PC-9 (cell line): ENCODE data around the gene MCRIP1. TPM values are rescaled to one million over a fixed set of nuclear protein-coding genes. Genes with fewer than 3 reads are reported as not detected.

Experiments used
- BruUV-seq: library from RNA; stranded (reverse); fragments of 400-500 nt; replicated peaks from 2 replicates; lab custom pipeline; 2021; lab: Mats Ljungman, UMichigan
- CTCF ChIA-PET: fragments of 300-600 bp; sonication (Branson Sonifier 250); formaldehyde crosslinking; loops from one replicate; lab custom pipeline; 2022; ENCODE audit warnings: antibody characterized with exemption; lab: Charles Lee
- POLR2A ChIA-PET: fragments of 300-600 bp; sonication (Branson Sonifier 250); formaldehyde crosslinking; loops from one replicate; lab custom pipeline; 2022; ENCODE audit warnings: antibody characterized with exemption; ENCODE audit not compliant: unreplicated experiment; lab: Charles Lee
- DNase-seq, 2 experiments: peaks; one replicate each; pipeline versions ENCODE4 v3.0.0 to v3.0.0-alpha.2; 2015 to 2022; ENCODE audit warnings: mixed read lengths in 1 of 2
- H2AFZ ChIP-seq: fragments of 200-600 bp; sonication (generic); 2 replicates; pipeline ENCODE4 v1.8.1; 2017; ENCODE audit warnings: antibody characterized with exemption
- H3F3A ChIP-seq: fragments of 200-600 bp; sonication (generic); 2 replicates; pipeline ENCODE4 v1.8.1; 2017; ENCODE audit warnings: antibody characterized with exemption, mild to moderate bottlenecking, low read depth; ENCODE audit not compliant: insufficient read depth
- H3K27ac ChIP-seq: fragments of 200-600 bp; sonication (generic); 2 replicates; pipeline ENCODE4 v1.6.1; 2016; ENCODE audit warnings: mixed run types
- H3K27me3 ChIP-seq: fragments of 200-600 bp; sonication (generic); 2 replicates; pipeline ENCODE4 v1.6.1; 2016; ENCODE audit warnings: low read depth, mixed run types; ENCODE audit not compliant: insufficient read depth
- H3K36me3 ChIP-seq: fragments of 200-600 bp; sonication (generic); 2 replicates; pipeline ENCODE4 v1.6.1; 2016; ENCODE audit warnings: low read depth, mixed run types
- H3K4me1 ChIP-seq: fragments of 200-600 bp; sonication (generic); replicated peaks from 2 replicates; pipeline ENCODE4 v1.6.1; 2016; ENCODE audit warnings: mixed run types; ENCODE audit not compliant: insufficient read depth
- H3K4me2 ChIP-seq: fragments of 200-600 bp; sonication (generic); 2 replicates; pipeline ENCODE4 v1.6.1; 2017; ENCODE audit warnings: mixed run types
- H3K4me3 ChIP-seq: fragments of 200-600 bp; sonication (generic); 2 replicates; pipeline ENCODE4 v1.6.1; 2016; ENCODE audit warnings: mixed run types
- H3K79me2 ChIP-seq: fragments of 200-600 bp; sonication (generic); 2 replicates; pipeline ENCODE4 v1.6.1; 2017; ENCODE audit warnings: low read depth, mixed run types
- H3K9me2 ChIP-seq: fragments of 200-600 bp; sonication (generic); 2 replicates; pipeline ENCODE4 v1.8.1; 2017; ENCODE audit warnings: mild to moderate bottlenecking; ENCODE audit not compliant: insufficient read depth
- H3K9me3 ChIP-seq: fragments of 200-600 bp; sonication (generic); 2 replicates; pipeline ENCODE4 v1.8.1; 2016; ENCODE audit warnings: low read depth; ENCODE audit not compliant: insufficient read depth
- H4K20me1 ChIP-seq: fragments of 200-600 bp; sonication (generic); 2 replicates; pipeline ENCODE4 v1.8.1; 2017; ENCODE audit not compliant: insufficient read depth
- CTCF ChIP-seq: fragments of 200-600 bp; sonication (generic); conservative IDR thresholded peaks from 2 replicates; pipeline ENCODE4 v1.6.1; 2017; ENCODE audit warnings: mixed run types, antibody characterized with exemption, mild to moderate bottlenecking, moderate library complexity
- EZH2 ChIP-seq: fragments of 200-600 bp; sonication (generic); IDR thresholded peaks from 2 replicates; pipeline ENCODE4 v1.8.0; 2017; ENCODE audit warnings: antibody characterized with exemption, low read depth
- intact Hi-C: fragments of 100-400 bp; cut with micrococcal nuclease; formaldehyde crosslinking; loops from one replicate; pipeline ENCODE4 v1.10.0; 2022; ENCODE audit not compliant: unreplicated experiment
- total RNA-seq: library from RNA; stranded (reverse); gene quantifications from 2 replicates; pipeline ENCODE4 v1.2.3, GENCODE V29; 2021

The MCRIP1 gene
- total RNA-seq, 1 experiment from 2014 or later: 53.8 TPM

- H3K4me3 ChIP-seq: no peak overlapping the region
- no peaks in the 10 kb centered on the region for H3K9me3 ChIP-seq
- H3K9me2 ChIP-seq: no peaks in the 10 kb centered on the region
- no peak for DNase-seq
- no peak overlapping the region for H2AFZ ChIP-seq
- no peaks in the 10 kb centered on the region for H3K27me3 ChIP-seq
- BruUV-seq: no TSS peak
- peaks cover 10% of the 10 kb centered on the region; the same call in 1 of the 2 replicates for H3K36me3 ChIP-seq
- intact Hi-C loops: no loop called here
- POLR2A ChIA-PET: no interaction called here
- H3F3A ChIP-seq: peaks cover 54% of the 10 kb centered on the region
- no peak overlapping the region for H3K27ac ChIP-seq
- no peaks in the 10 kb centered on the region for H3K4me1 ChIP-seq
- CTCF ChIA-PET: no interaction called here
- H4K20me1 ChIP-seq: peaks cover 42% of the 10 kb centered on the region
- TF ChIP-seq CTCF (no peak), EZH2 (no peak)
- no peak overlapping the region for H3K4me2 ChIP-seq
- peaks cover 44% of the 10 kb centered on the region for H3K79me2 ChIP-seq
These were observed 31.0 kb upstream of the MCRIP1 start for GRCh38 chr17:81863833-81864768.

- BruUV-seq: no TSS peak
These were observed 30.1 kb upstream of the MCRIP1 start for GRCh38 chr17:81863123-81863675.

More at GRCh38 chr17:81863123-81863675, 30.1 kb upstream of the MCRIP1 start:
- peaks cover 47% of the 10 kb centered on the region; the same call in 1 of the 2 replicates for H3F3A ChIP-seq
- H2AFZ ChIP-seq: no peak overlapping the region
- no peak for DNase-seq
- CTCF ChIA-PET: interaction anchor here (0.6 kb wide), 2 partner anchors 9 to 129 kb away, joined by 3 read pairs; no protein-coding TSS in a partner anchor
- no peaks in the 10 kb centered on the region for H3K9me2 ChIP-seq
- TF ChIP-seq CTCF: no peak
- peak overlapping the region; percentile 81; the same call in 1 of the 2 replicates for H3K4me2 ChIP-seq
- H3K4me3 ChIP-seq: no peak overlapping the region
- H3K79me2 ChIP-seq: peaks cover 53% of the 10 kb centered on the region
- H3K4me1 ChIP-seq: no peaks in the 10 kb centered on the region
- no peaks in the 10 kb centered on the region for H3K9me3 ChIP-seq
- POLR2A ChIA-PET: no interaction called here
- H3K27ac ChIP-seq: no peak overlapping the region
- H3K36me3 ChIP-seq: peaks cover 10% of the 10 kb centered on the region; the same call in 1 of the 2 replicates
- peaks cover 39% of the 10 kb centered on the region; the same call in 1 of the 2 replicates for H4K20me1 ChIP-seq
- no peaks in the 10 kb centered on the region for H3K27me3 ChIP-seq
- intact Hi-C loops: no loop called here
